CD8-positive, alpha-beta memory T cell (primary cell): Measurements from ENCODE around the gene CLEC17A. TPM values are rescaled to one million over a fixed set of nuclear protein-coding genes. Genes with fewer than 3 reads are reported as not detected.
A peak's percentile ranks its signal among the peaks of the same experiment; 100 is the strongest.
"Not testable (repeated sequence)": the region's sequence is repeated elsewhere in the genome, so short reads cannot be mapped to it uniquely, and the experiment has no call there.

ENCODE experiments used
- CTCF ChIA-PET: fragments of 350-600 bp; sonication (Branson Sonifier 250); formaldehyde crosslinking; loops from one replicate; lab custom pipeline; 2021; ENCODE audit warnings: antibody characterized with exemption; lab: Charles Lee
- POLR2A ChIA-PET: fragments of 350-600 bp; sonication (Branson Sonifier 250); formaldehyde crosslinking; loops from one replicate; lab custom pipeline; 2021; ENCODE audit warnings: antibody characterized with exemption; lab: Charles Lee
- DNase-seq, 5 donors: peaks; one replicate each; pipeline versions ENCODE4 v3.0.0 to v3.0.0-alpha.2; 2020 to 2022; ENCODE audit warnings: mixed read lengths in 1 of 5
- H3K27ac ChIP-seq: one replicate; pipeline ENCODE4 v1.7.0; 2013; ENCODE audit warnings: low read depth, mild to moderate bottlenecking, low read length, moderate library complexity
- H3K27me3 ChIP-seq: 2 replicates; pipeline ENCODE4 v1.7.0; 2013; ENCODE audit warnings: low read length, mild to moderate bottlenecking; ENCODE audit not compliant: insufficient read depth, poor library complexity, severe bottlenecking
- H3K36me3 ChIP-seq: 2 replicates; pipeline ENCODE4 v1.7.0; 2013; ENCODE audit warnings: mild to moderate bottlenecking, low read length, moderate library complexity; ENCODE audit not compliant: insufficient read depth
- H3K4me1 ChIP-seq: 2 replicates; pipeline ENCODE4 v1.7.0; 2013; ENCODE audit warnings: mild to moderate bottlenecking, low read length, moderate library complexity; ENCODE audit not compliant: insufficient read depth
- H3K4me3 ChIP-seq: 2 replicates; pipeline ENCODE4 v1.7.0; 2013; ENCODE audit warnings: mild to moderate bottlenecking, low read length
- H3K9me3 ChIP-seq: 2 replicates; pipeline ENCODE4 v1.7.0; 2013; ENCODE audit warnings: mild to moderate bottlenecking, low read length
- H3K27ac Mint-ChIP-seq, 8 donors: one replicate each; pipeline ENCODE4 v1.8.0; 2020 to 2021; ENCODE audit warnings: mixed read lengths in 8 of 8, mild to moderate bottlenecking in 6 of 8, inconsistent platforms in 3 of 8, moderate library complexity in 3 of 8
- H3K27me3 Mint-ChIP-seq, 2 donors: one replicate each; pipeline ENCODE4 v1.8.0; 2020 to 2021; ENCODE audit warnings: mixed read lengths in 2 of 2, mild to moderate bottlenecking in 1 of 2, moderate library complexity in 1 of 2
- H3K36me3 Mint-ChIP-seq, 3 donors: one replicate each; pipeline ENCODE4 v1.8.0; 2020 to 2021; ENCODE audit warnings: mixed read lengths in 3 of 3, inconsistent platforms in 1 of 3, mild to moderate bottlenecking in 1 of 3
- H3K4me1 Mint-ChIP-seq, 3 donors: one replicate each; pipeline ENCODE4 v1.8.0; 2020 to 2021; ENCODE audit warnings: mixed read lengths in 3 of 3, inconsistent platforms in 1 of 3, mild to moderate bottlenecking in 1 of 3
- H3K4me3 Mint-ChIP-seq, 7 donors: one replicate each; pipeline ENCODE4 v1.8.0; 2020 to 2021; ENCODE audit warnings: mixed read lengths in 7 of 7, mild to moderate bottlenecking in 6 of 7, moderate library complexity in 4 of 7, inconsistent platforms in 2 of 7
- H3K9me3 Mint-ChIP-seq, 5 donors: one replicate each; pipeline ENCODE4 v1.8.0; 2020 to 2022; ENCODE audit warnings: mixed read lengths in 5 of 5, mild to moderate bottlenecking in 3 of 5, moderate library complexity in 2 of 5, inconsistent platforms in 1 of 5
- polyA plus RNA-seq: library from polyadenylated mRNA; unstranded; fragments of 300-500 nt; fragmentation: Illumina TruSeq; gene quantifications from one replicate; pipeline ENCODE4 v1.2.3, GENCODE V29; 2021
- total RNA-seq, 2 experiments: library from RNA; stranded (reverse); gene quantifications; one replicate each; pipeline ENCODE4 v1.2.3, GENCODE V29; 2021

The CLEC17A gene
- total and polyA plus RNA-seq, 3 experiments from 2014 or later, result 0.72 to 1.5 TPM; not detected in 1

- H3K36me3 Mint-ChIP-seq, result peaks cover 0 to 48% (median 2%) of the 10 kb centered on the region in 3 donors
- H3K9me3 Mint-ChIP-seq, result no peaks in the 10 kb centered on the region
- Histone ChIP-seq H3K4me3 (no peak overlapping the region), H3K4me1 (peaks cover 2% of the 10 kb centered on the region), H3K9me3 (no peaks in the 10 kb centered on the region), H3K36me3 (no peaks in the 10 kb centered on the region), H3K27me3 (no peaks in the 10 kb centered on the region), H3K27ac (no peak overlapping the region)
- no peak for DNase-seq
- ChIA-PET POLR2A (interaction anchor here (0.7 kb wide), 1 partner anchor 12 kb away, joined by 6 read pairs; no protein-coding TSS in a partner anchor), CTCF (interaction anchor here (0.5 to 1.7 kb wide), 3 partner anchors 11 to 40 kb away, joined by 3 to 4 read pairs (median 4); no protein-coding TSS in a partner anchor)
- H3K27me3 Mint-ChIP-seq, result no peaks in the 10 kb centered on the region
- H3K27ac Mint-ChIP-seq, result peak overlapping the region in 4 of 8 donors; percentile 20 to 73 (median 51)
- peak overlapping the region in 1 of 7 donors; percentile 10 for H3K4me3 Mint-ChIP-seq
- peaks cover 16 to 54% (median 22%) of the 10 kb centered on the region in 3 donors for H3K4me1 Mint-ChIP-seq
Observed at GRCh38 chr19:14544977-14545715, 37.7 kb upstream of the CLEC17A start.

DNA sequence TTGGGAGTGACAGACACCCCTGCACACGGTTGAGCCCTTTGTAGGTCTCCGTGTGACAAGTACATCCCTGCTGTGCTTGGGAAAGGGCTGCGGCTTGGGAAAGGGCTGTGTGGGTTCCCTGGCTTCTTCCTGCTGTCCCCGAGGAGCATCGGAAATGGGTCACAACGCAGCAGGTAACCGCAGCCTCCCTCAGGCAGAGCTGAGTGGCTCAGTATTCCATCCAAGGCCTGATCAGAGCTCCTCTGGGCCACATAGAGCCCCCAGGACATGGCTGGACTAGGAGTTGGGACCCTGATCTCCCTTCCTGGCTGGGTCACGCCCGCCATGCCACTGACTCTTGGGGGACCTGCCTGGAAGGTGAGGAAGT is 37.2 kb upstream of the CLEC17A start:
- Mint-ChIP-seq H3K9me3 (no peaks in the 10 kb centered on the region), H3K4me3 (no peak overlapping the region), H3K27ac (peak overlapping the region in 1 of 8 donors; percentile 9), H3K27me3 (no peaks in the 10 kb centered on the region), H3K4me1 (peaks cover 17 to 58% (median 25%) of the 10 kb centered on the region in 3 donors), H3K36me3 (peaks cover 0 to 53% (median 2%) of the 10 kb centered on the region in 3 donors)
- ChIA-PET CTCF (interaction anchor here (1.3 kb wide), 1 partner anchor 39 kb away, joined by 4 read pairs; no protein-coding TSS in a partner anchor), POLR2A (interaction anchor here (0.7 kb wide), 1 partner anchor 12 kb away, joined by 6 read pairs; no protein-coding TSS in a partner anchor)
- no peak overlapping the region for H3K4me3 ChIP-seq
- H3K27ac ChIP-seq, result no peak overlapping the region
- H3K36me3 ChIP-seq, result no peaks in the 10 kb centered on the region
- H3K27me3 ChIP-seq, result no peaks in the 10 kb centered on the region
- peaks cover 8% of the 10 kb centered on the region for H3K4me1 ChIP-seq
- no peak for DNase-seq
- no peaks in the 10 kb centered on the region for H3K9me3 ChIP-seq

- Histone ChIP-seq H3K27me3 (no peaks in the 10 kb centered on the region), H3K4me3 (no peak overlapping the region), H3K36me3 (no peaks in the 10 kb centered on the region), H3K4me1 (peaks cover 30% of the 10 kb centered on the region), H3K27ac (peak overlapping the region; percentile 21), H3K9me3 (no peaks in the 10 kb centered on the region)
- Mint-ChIP-seq H3K4me1 (peaks cover 31 to 65% (median 34%) of the 10 kb centered on the region in 3 donors), H3K36me3 (peaks cover 0 to 44% (median 2%) of the 10 kb centered on the region in 3 donors), H3K27me3 (no peaks in the 10 kb centered on the region), H3K27ac (peak overlapping the region in 5 of 8 donors; percentile 12 to 91 (median 53)), H3K9me3 (no peaks in the 10 kb centered on the region), H3K4me3 (peak overlapping the region in 1 of 7 donors; percentile 13)
- DNase-seq, result no peak
- ChIA-PET CTCF (interaction anchor here (0.7 to 2.3 kb wide), 7 partner anchors 13 to 69 kb away, joined by 3 to 42 read pairs (median 4); partner anchors contain the start of gene NDUFB7), POLR2A (interaction anchor here (1.1 to 2.5 kb wide), 3 partner anchors 28 to 43 kb away, joined by 4 to 8 read pairs (median 6); partner anchors contain the start of gene DNAJB1)
Observed at GRCh38 chr19:14550201-14550754, 32.6 kb upstream of the CLEC17A start.

- not testable (repeated sequence) for H3K4me3 ChIP-seq, H3K9me3 Mint-ChIP-seq, H3K36me3 ChIP-seq, H3K27ac ChIP-seq, H3K27me3 ChIP-seq, H3K27me3 Mint-ChIP-seq, H3K9me3 ChIP-seq
- peaks cover 38% of the 10 kb centered on the region for H3K4me1 ChIP-seq
- POLR2A ChIA-PET, result interaction anchor here (0.6 to 2.5 kb wide), 3 partner anchors 29 to 44 kb away, joined by 3 to 8 read pairs (median 6); no protein-coding TSS in a partner anchor
- peak; percentile 65 to 86 (median 75) for DNase-seq
- H3K36me3 Mint-ChIP-seq, result peaks cover 0 to 36% (median 2%) of the 10 kb centered on the region in 3 donors
- peak overlapping the region in 7 of 8 donors; percentile 78 to 94 (median 89) for H3K27ac Mint-ChIP-seq
- CTCF ChIA-PET, result interaction anchor here (0.6 to 2.3 kb wide), 11 partner anchors 18 to 274 kb away, joined by 3 to 42 read pairs (median 3); no protein-coding TSS in a partner anchor
- H3K4me3 Mint-ChIP-seq, result peak overlapping the region in 6 of 7 donors; percentile 51 to 84 (median 60)
- H3K4me1 Mint-ChIP-seq, result peaks cover 35 to 65% (median 40%) of the 10 kb centered on the region in 3 donors
Observed at GRCh38 chr19:14551134-14552005, 31.5 kb upstream of the CLEC17A start.

DNA sequence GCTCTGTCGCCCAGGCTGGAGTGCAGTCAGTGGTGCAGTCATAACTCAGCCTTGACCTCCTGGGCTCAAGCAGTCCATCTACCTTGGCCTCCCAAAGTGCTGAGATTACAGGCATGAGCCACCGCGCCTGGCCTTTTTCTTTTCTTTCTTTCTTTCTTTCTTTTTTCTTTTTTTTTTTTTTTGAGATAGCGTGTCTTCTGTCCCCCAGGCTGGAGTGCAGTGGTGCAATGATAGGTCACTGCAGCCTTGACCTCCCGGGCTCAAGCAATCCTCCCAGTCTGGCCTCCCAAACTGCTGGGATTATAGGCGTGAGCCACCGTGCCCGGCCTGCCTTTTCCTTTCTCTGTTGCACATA is 30.9 kb upstream of the CLEC17A start:
- H3K27ac ChIP-seq, DNase-seq, H3K9me3 Mint-ChIP-seq, H3K4me3 ChIP-seq, H3K9me3 ChIP-seq, H3K36me3 ChIP-seq, H3K27me3 ChIP-seq, H3K27me3 Mint-ChIP-seq: not testable (repeated sequence)
- ChIA-PET CTCF (interaction anchor here (0.6 to 2.3 kb wide), 11 partner anchors 8 to 274 kb away, joined by 3 to 42 read pairs (median 3); no protein-coding TSS in a partner anchor), POLR2A (interaction anchor here (1.9 to 2.5 kb wide), 2 partner anchors 29 to 45 kb away, joined by 6 to 8 read pairs; no protein-coding TSS in a partner anchor)
- Mint-ChIP-seq H3K4me1 (peaks cover 39 to 67% (median 44%) of the 10 kb centered on the region in 3 donors), H3K27ac (peak overlapping the region in 5 of 8 donors; percentile 70 to 94 (median 90)), H3K36me3 (peaks cover 0 to 36% (median 2%) of the 10 kb centered on the region in 3 donors), H3K4me3 (peak overlapping the region in 3 of 7 donors; percentile 59 to 72 (median 70))
- H3K4me1 ChIP-seq, result peaks cover 43% of the 10 kb centered on the region

DNA sequence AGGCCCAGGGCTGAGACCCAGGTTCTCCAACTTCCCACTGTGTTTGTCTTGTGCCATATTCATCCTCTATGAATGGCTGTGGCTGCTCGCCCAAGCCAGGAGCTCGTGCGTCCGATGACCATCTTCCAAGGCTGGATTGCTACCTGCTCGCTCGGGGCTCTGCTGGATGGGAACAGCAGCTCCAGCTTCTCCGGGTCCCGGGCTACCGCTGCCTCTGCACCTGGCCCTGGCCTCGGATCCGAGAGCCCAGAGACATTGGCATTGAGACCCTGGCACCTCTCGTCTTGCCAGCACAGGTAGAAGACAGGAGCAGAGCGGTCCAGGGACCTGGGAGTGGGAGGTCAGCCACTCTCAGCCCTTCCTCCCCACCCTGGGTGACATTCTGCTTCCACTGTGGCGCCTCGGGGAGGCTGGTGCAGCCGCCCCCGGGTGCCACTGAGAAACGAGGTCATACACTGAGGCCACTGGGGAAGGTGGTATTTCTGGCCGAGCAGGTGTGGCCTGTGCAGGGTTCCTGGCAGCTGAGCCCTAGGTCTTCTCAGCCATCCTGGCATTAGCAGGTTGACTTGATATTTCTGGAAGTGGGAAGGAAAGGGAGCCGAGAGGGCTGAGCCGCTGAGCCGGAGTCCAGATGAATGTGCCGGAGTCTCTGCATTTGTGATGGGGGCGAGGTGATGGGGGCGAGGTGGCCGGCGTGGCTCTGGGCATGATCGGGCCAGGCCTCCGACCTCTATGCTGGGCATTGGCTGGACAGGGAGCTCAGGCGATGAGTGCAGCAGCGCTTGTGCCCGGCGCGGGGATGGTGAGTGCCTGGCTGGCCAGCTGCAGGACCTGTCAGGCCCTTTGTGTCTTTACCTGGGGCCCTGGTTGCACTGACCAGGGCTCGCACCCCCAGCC is 29.6 kb upstream of the CLEC17A start:
- H3K27me3 ChIP-seq, result no peaks in the 10 kb centered on the region
- H3K27ac ChIP-seq, result no peak overlapping the region
- DNase-seq, result no peak
- H3K27me3 Mint-ChIP-seq, result no peaks in the 10 kb centered on the region
- peak overlapping the region in 7 of 8 donors; percentile 47 to 93 (median 72) for H3K27ac Mint-ChIP-seq
- H3K36me3 Mint-ChIP-seq, result peaks cover 0 to 36% (median 2%) of the 10 kb centered on the region in 3 donors
- POLR2A ChIA-PET, result no interaction called here
- peaks cover 43% of the 10 kb centered on the region for H3K4me1 ChIP-seq
- no peaks in the 10 kb centered on the region for H3K36me3 ChIP-seq
- H3K9me3 Mint-ChIP-seq, result no peaks in the 10 kb centered on the region
- H3K9me3 ChIP-seq, result no peaks in the 10 kb centered on the region
- no peak overlapping the region for H3K4me3 ChIP-seq
- CTCF ChIA-PET, result interaction anchor here (1.0 to 1.6 kb wide), 5 partner anchors 15 to 73 kb away, joined by 3 to 7 read pairs (median 4); no protein-coding TSS in a partner anchor
- H3K4me3 Mint-ChIP-seq, result peak overlapping the region in 1 of 7 donors; percentile 66
- H3K4me1 Mint-ChIP-seq, result peaks cover 38 to 66% (median 49%) of the 10 kb centered on the region in 3 donors
